HG02943 (cell line): ENCODE data around the gene NEUROG1.

Experiments
- ATAC-seq: cut with Tn5 transposase; IDR thresholded peaks from one replicate; pipeline ENCODE4 v1.9.1; 2021; ENCODE audit warnings: mild to moderate bottlenecking, low read depth, moderate library complexity; ENCODE audit not compliant: unreplicated experiment

Gene NEUROG1

DNA sequence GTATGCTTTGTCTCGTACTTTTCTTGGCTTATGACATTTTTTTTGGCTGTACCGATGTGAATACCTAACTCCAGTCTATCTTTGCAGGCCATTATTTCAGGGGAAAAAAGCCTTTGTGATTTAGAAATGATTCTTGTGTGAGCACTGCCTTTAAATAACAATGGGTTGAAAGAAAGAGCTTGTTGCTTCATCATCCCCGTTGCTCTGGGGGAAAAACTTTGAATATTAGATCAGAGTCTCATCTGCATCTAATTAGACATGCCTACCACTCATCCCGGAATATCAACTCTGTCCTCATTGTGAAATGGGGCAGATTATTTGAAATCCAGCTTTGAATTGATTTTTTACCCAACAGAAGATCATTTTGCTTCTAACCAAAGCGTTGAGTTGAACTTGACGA, 29.5 kb upstream of the NEUROG1 start:
- no peak for ATAC-seq

DNA sequence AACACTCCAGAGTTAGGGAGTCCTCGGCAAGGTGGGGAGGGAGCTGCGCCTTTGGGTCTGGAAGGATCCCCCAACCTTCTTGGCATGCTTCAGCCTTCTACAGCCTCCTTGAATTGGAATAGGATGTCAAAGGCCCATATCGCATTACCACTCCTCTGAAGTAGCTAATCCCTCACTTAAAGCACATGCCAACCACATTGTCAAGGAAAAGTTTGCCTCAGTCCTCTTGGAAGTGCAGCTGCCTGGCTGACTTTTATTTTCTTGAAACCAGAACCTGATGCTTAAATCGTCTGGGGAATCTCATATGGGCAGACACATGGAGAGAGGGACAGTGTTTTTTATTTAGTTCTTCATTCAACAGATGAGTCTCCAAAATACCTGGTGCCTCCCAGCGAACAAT, 28.6 kb upstream of the NEUROG1 start:
- no peak for ATAC-seq

DNA sequence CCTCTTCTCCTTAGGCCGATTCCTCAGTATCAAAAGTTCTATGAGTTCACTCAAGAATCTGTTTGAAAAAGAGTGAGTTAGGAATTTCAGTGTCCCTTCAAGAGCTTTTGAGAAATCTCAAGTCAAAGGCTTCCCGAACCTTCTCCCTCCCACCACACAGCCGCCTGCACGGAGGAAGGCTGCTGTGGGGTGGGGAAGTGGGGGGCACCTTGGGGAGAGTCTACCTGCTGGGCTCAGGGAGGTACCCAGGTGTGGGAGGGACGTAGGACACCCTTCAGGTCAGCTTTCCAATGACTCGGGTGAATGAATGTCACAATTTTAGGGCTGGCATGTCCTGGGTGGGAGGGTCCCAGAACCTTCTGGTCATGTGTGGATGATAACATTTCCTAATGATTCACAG, 25.5 kb upstream of the NEUROG1 start:
- ATAC-seq, result no peak

GRCh38 chr5:135560858-135561257, 25.1 kb upstream of the NEUROG1 start:
- peak; percentile 90 for ATAC-seq

- ATAC-seq, result no peak
Measured at GRCh38 chr5:135559354-135559753, 23.6 kb upstream of the NEUROG1 start.

DNA sequence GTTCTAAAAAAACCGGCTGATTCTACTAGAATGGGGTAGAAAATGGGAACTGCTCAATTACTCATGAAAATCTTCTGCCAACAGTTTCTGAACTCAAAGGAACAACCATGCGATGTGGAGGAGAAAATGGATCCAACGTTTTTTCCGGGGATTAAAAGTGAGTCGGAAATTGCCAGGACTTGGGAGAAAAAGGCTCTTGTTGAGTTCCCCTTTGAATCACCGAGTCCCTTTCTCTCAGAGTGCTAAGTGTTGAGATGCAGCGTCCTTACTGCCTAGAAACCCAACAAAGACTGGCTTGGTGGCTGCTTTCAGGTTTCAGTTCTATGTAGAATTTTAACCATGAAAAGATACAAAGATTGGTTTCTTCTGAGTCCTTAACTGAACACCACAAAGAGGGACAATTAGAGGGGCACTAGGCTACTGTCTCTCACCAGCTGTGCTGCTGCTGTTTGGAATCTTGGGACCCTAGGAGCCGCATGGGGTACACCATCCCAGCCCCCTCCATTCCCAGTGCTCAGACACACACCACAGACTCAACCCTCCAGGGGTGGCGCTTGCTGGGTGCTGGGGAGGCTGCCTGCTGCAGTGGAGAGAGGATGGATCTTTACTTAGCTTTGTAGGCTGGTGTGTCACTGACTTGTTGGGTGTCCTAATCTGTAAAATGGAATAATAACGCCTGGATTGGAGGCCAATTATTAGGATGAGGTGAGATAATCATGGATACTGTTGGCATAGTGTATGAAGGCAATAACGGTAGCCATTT, 21.5 kb upstream of the NEUROG1 start:
- no peak for ATAC-seq

GRCh38 chr5:135556620-135557019, 20.9 kb upstream of the NEUROG1 start:
- ATAC-seq, result no peak

GRCh38 chr5:135555530-135555929, 19.8 kb upstream of the NEUROG1 start:
- no peak for ATAC-seq

DNA sequence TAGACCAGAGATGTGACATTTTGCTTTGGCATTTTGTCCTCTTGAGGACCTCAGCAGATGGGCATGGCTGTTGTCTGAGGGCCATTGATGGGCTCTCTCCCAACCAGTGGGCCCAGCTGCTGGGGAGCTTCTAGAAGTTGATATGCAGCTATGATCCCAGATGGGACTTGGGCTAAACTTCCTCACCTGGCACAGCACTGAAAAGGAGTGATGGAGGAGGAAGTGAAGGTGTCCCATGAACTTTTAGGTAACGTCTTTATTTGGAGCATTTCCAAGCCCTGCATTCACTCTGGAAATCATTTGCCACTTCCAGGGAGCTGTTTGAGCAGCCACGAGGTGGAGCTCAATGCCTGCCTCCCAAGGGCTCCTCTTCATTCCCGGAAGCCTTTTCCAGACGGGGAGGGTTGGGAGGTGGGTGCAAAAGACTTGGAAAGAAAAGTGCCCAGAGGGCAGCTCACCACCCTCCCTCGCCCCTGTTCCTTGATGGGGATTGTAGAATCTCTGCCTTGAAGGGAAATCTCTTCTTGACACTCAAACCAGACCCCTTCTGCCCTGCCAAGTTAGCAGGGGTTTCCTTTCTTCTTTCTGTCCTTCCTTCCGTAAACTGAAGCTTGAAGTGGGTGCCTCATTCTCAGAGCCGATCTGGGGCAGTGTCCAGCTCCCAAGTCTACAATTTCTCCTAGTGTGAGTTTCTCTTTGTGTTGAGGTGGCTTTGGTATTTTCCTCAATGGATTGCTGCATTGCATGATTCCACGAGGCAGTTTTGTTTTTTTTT, 18.1 kb upstream of the NEUROG1 start:
- ATAC-seq, result no peak

DNA sequence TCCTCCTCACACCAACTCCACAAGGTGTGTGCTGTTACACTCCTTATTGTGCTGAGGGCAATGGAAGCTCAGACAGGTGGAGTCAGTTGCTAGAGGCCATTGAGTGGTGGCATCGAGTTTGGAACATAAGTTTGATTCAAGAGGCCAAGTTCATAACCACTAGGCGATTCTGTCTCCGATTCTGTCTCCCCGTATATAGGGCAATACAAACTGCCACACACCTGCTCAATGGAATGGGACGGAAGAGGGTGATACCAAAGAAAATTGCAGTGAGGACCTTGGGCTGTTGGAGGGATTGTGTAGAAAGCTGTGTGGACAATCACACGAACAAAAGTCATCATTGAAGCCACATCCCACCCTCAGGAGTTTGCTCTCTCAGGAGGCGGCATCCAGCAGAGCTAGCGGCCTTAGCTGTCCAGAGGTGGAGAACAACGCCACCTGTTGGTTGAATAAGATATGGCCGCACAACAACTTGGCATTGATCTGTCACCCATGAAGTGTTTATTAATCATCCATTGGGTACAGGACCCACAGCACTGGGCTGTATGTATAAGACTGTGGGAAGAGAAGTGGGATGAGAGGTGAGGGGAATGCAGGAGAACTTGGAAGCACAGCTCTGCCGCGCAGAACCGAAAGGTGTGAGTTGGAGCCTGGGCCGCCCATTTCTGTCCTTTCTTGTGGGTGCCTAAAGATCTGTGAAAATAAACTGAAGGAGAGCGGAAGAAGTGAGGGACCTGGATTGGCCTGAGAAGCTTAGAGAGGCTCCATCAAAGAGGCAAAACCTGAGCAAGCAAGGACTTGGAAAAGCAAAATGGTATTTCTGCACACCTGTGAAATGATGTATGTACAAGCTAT, 16.1 kb upstream of the NEUROG1 start:
- ATAC-seq, result peak; percentile 61

DNA sequence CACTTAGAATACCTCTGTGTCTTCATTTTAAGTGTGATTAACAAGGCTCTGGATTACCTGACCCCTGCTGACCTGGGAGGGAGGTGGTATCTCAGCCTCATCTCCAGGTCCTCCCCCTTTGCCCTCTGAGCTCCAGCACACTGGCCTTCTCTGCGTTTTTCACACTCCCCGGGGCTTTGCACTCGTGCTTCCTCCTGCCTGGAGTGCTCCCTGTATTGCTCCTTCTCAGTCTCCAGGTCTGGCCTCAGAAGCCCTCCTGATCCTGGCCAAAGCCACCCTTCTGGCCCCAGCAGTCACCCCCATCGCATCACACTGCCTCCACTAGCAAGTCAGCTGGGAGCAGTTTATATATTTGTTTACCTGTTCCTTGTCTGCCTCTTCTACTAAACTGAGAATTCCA, 13.6 kb upstream of the NEUROG1 start:
- ATAC-seq, result no peak

DNA sequence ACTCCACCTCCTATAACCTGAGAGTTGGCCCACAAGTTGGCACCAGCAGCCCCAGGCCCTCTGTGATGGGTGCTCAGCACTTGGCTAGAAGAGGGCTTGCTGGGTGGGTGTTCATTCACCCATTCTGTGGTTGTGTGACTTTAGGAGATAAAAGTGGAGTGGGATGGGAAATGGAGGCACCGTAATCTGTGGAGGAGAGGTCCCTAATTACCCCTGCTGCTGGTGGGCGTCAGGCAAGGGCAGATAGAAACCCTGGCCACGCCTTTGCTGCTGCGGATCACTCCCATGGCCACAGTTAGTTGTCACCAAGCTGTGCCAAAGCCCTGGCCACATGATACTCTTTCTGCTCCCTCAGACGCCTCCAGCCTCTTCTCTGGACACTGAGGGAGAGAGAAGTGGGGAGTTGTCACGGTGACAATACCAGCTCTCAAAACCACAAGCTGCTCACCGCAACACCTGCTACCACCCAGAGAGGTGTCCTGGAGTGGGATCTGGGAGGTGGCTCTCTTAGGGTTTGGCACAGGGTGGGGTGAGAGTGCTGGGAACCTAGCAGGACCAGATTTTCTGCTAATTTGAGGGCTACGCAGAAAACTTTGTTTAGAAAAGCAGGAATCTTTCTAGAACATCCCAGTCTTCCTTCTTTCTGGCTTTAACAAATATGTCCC, 12.0 kb upstream of the NEUROG1 start:
- no peak for ATAC-seq

DNA sequence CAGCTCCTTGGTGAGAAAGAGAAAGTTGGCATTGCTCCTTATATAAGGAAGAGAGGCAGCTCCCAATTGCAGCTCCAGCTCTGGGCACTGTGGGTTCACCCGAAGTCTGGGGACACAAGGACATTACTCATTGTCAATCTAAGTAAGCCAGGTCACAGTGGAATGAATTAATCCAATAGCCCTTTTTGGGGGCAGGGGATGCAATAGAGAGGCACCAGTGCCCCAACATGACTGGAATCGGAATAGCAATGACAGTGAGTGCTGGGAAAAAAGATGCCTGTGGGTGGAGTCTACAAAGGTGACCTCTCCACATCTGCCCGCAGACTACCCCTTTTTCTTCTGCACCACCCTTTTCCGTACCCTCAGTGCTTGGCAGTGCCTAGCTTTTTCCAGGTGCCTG, 11.1 kb upstream of the NEUROG1 start:
- no peak for ATAC-seq

- no peak for ATAC-seq
Measured at GRCh38 chr5:135546101-135546500, 10.3 kb upstream of the NEUROG1 start.

DNA sequence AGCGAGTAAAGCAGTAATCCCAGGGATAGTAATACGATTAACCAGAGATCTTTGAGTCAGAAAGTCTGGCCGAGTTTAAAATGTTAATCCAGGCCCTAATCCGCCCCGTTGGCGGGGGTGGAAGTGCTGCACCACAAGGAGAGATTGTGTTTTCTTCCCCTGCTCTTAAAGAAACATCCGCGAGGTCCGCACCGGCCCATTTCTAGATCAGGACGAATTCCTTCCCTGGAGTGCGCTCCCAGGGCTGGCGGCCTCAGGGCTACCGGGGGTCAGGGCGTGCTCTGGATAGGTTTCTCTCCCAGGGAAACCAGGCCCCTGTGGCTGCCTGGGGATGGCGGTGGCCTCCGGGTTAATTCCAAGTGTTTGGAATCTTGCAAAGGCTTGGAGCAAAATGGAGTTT, 9.3 kb upstream of the NEUROG1 start:
- no peak for ATAC-seq

DNA sequence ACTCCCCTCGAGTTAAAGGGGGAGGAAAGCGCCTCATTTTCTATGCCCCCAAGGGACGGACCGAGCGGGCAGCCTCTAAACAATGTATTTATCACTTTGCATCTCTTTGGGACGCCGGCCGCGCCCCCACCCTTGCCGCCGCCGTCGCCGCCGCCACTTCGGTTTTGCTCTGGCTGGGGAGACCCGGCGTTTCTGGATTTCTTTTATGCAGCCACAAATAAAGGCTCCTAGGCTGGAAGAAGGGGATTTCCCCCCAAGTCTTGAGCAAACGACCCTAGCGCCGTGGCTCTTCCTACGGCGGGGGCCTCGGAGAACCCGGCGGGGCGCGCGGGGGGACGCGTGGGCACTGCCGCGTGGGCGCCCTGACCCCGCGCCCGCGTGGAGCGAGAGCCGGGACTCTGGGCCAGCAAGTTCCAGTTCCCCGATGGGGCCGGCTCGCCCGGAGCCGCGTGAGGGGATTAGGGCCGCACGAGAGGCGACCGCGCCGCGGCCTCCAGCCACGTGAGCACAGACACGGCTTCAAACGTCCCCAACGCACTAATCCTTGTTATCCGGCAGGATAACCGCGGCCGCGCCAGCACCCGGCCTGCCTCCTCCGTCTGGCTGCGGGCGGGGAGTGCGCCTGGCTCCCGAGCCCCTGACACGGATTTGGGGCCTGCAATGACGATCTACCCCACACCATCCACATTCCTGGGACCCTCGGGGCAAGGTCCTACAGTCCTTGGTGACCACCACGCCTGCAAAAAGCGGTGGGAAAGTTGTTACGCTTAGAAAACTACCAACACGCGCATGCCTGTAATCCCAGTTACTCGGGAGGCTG, 7.9 kb upstream of the NEUROG1 start:
- ATAC-seq, result no peak

- ATAC-seq, result no peak
Measured at GRCh38 chr5:135543001-135543484, 7.3 kb upstream of the NEUROG1 start.

DNA sequence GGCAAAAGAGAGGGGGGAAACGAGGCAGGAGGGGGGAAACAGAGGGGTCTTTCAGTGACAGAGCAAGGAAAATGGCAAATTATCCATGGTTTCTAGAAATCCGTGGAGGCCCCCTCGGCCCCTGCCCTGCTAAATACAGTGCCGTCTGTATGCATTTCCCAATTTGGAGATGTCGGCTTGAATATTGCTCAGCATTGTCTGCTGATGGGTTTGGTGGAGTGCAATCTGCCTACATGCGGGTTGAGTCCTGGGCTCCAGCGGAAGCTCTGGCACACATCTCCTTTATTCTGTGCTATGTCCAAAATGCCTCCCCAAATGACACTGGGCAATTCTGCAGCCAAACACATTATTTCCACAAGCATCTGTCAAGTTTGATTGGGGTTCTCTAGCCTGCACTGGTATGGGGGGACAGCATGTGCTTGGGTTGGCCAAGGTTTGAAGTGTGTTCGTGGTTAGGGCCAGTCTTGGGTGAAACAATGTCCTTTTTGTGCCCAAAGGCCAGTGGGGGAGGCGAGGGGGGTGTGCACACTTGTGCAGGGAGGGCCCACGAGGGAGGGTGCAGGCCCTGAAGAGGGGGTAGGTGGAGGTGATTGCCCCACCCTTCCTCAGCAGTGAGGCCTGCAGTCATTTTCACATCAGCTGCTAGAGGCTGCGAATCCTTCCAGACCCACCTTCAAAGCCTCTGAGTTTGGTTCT, 6.2 kb upstream of the NEUROG1 start:
- no peak for ATAC-seq

GRCh38 chr5:135539430-135540005, 3.8 kb upstream of the NEUROG1 start:
- no peak for ATAC-seq
